T-helper 1 cell treated with Interleukin-12 subunit alpha and Interleukin-12 subunit beta and Interleukin-4 antibody, amounts not matched to agents 30 ng/mL and 1 ng/mL, for 36 hours (primary cell): ENCODE measurements around the gene KLHL29. TPM values are rescaled to one million over a fixed set of nuclear protein-coding genes. Genes with fewer than 3 reads are reported as not detected.

Experiments used
- intact Hi-C: fragments of 100-400 bp; cut with micrococcal nuclease; formaldehyde crosslinking; loops from one replicate; pipeline ENCODE4 v1.15.1; 2024
- total RNA-seq: library from RNA; stranded (reverse); gene quantifications from 2 replicates; pipeline ENCODE4 v1.2.3, GENCODE V29; 2022

The KLHL29 gene
- total RNA-seq, 1 donor from 2014 or later = 2.2 TPM

DNA sequence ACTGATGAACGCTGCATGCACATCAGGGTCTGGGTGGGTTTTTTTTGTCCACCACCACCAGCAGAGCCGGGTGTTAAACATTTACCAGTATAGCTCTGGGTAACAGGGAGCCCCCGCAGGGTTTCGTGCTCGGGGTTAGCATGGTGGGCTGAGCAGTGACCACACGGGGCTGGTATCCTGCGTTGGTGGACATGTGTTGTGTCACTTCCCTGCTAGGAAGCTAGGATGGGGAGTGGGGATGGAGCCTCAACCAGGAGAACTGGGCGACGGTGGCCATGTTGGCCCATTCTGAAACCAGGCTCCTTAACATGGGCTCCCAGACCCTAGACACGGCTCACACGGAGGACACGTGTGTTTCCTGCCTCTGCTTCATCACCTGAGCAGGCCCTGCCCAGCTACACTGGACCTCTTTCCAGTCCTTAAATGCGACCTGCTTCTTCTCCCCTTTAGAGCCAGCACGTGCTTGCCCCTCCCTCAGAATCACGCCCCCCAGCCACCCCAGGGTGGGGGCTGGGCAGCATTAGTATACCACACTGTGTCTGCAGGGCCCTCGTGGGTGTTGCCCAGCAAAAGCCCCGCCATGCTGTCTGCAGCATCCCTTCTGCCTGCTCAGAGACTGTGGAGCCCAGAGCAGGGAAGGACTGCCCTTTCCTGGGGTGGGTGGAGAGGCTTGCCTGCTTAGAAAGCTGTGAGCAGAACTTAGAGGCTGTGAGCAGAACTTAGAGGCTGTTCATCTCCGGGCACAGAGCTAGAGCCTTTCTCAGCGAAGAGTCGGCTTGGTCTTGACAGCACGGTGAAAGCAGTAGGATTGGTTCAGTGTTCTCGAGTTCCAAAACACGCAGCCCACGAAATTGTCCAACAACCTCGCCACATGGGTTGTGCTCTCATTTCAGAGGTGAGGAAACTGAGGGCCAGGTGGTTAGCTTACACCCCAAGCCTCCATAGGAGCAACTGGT lies 142.1 kb downstream of the KLHL29 start:
- intact Hi-C loops = no loop called here

GRCh38 chr2:23528171-23528570 lies 143.2 kb downstream of the KLHL29 start:
- intact Hi-C loops = no loop called here

DNA sequence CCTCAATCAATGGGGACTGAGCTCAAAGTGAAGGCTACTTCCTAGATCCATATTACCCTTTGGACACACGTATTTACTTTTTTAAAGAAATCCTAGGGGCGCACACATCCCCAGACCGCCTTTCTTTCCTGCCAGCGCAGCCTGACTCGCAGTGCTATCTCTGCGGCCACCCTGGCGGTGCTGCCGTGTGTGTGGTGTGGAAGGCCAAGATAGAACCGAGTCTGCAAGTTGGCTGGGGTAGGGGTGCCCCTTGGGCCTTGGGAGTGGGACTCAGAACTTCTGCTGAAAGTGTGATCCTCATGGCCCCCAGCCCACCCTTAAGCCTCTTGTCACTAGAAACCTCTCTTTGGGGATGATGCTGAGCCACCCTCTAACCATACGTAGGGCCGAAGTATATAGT lies 143.7 kb downstream of the KLHL29 start:
- intact Hi-C loops = no loop called here

GRCh38 chr2:23529659-23530058 lies 144.7 kb downstream of the KLHL29 start:
- intact Hi-C loops = loop anchor here (5.0 kb wide), 2 partner anchors 77 to 177 kb away; no protein-coding TSS in a partner anchor

DNA sequence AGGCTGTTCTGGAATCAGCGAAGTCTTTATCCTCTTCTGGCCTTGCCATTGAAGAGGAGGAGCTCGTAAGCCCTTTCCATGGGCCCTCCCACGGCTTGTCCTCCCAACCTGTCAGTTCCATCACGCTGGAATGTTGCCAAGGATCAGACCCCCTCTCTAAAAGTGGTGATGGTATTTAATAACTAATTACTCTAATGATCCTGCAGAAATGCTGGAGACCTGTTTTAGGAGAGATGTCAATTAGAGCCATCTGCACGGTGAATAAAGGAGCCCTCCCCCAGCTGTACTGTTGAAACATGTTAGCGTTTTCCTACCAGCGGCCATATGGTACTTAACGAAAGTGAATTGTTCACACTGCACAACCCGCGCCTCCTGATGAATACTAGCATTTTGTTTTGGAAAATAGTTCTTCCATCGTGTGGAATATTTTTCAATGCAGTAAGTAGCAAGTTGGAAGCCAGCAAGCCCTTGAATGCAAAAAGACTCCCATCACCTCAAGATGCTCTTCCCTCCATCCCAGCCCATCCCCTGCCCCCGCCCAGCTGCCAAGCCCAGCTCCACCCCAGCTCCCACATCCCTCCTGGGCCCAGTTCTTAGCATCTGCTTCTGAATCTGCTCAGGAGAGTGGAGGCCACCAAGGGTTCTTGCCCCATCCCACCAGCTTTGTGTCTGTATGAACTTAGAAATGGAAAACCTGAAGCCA lies 145.4 kb downstream of the KLHL29 start:
- intact Hi-C loops = loop anchor here (5.0 kb wide), 2 partner anchors 78 to 178 kb away; no protein-coding TSS in a partner anchor

DNA sequence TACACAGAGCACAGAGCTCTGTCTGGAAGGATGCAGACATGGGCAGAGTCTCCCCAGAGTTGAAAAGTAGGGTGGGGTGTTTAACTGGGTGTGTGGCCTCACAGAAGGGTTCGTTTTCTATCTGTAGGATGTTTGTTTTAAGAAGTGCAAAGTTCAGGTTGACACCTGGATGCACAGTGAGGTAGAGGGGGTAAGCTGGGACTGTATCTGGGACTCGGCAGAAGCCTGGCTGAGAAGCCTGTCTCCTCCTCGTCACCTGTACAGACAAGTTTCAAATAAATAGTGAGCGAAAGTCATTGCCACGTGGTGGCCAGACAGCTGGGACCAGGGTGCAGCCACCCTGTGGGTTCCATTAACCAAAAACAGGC lies 145.9 kb downstream of the KLHL29 start:
- intact Hi-C loops = loop anchor here (5.0 kb wide), 2 partner anchors 79 to 179 kb away; no protein-coding TSS in a partner anchor

GRCh38 chr2:23531280-23531679 lies 146.3 kb downstream of the KLHL29 start:
- intact Hi-C loops = loop anchor here (5.0 kb wide), 2 partner anchors 79 to 179 kb away; no protein-coding TSS in a partner anchor

DNA sequence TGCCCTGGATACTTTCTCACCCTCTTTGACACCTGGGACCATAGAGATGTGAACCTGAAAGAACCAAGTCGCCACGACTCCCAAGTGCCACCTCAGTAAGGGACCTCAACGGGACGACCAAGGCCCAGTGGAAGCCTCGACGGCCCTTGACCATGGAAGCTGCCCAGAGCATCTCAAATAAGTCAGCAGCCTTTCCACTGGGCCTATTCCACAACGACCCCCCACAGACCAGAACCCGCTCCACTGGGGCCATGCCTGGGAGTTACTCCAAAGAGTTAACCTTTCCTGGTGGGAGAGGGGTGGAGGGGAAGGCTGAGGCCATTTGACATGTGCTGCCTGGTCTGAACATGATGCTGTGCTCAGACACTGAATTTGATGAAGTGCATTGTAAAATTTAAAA lies 146.9 kb downstream of the KLHL29 start:
- intact Hi-C loops = loop anchor here (2.0 to 5.0 kb wide), 4 partner anchors 35 to 180 kb away; no protein-coding TSS in a partner anchor

GRCh38 chr2:23532391-23533337 lies 147.7 kb downstream of the KLHL29 start:
- intact Hi-C loops = loop anchor here (2.0 to 5.0 kb wide), 4 partner anchors 36 to 180 kb away; no protein-coding TSS in a partner anchor

DNA sequence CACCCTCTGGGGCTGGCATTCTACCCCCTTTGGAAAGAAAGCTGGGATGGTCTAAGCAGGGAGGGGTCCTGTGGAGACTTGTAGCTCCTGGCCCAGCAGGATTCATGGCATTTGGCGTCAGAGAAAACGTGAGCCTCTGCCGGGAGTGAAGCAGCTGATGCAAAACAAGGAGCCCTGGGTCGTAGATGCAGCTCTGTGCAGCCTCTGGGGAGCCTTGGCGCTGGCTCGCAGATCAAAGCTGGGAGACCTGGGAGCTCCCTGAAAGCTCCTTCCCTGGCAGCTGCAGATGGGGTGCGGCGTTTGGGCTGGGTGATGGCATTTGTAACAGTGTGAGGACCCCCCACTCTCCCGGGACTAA lies 148.3 kb downstream of the KLHL29 start:
- intact Hi-C loops = loop anchor here (2.0 to 5.0 kb wide), 4 partner anchors 37 to 181 kb away; no protein-coding TSS in a partner anchor

- intact Hi-C loops = loop anchor here (5.0 kb wide), 2 partner anchors 82 to 182 kb away; no protein-coding TSS in a partner anchor
Measured at GRCh38 chr2:23534771-23535170, 149.8 kb downstream of the KLHL29 start.

- intact Hi-C loops = no loop called here
Measured at GRCh38 chr2:23536326-23536725, 151.3 kb downstream of the KLHL29 start.

GRCh38 chr2:23537991-23538390 lies 153.0 kb downstream of the KLHL29 start:
- intact Hi-C loops = no loop called here

DNA sequence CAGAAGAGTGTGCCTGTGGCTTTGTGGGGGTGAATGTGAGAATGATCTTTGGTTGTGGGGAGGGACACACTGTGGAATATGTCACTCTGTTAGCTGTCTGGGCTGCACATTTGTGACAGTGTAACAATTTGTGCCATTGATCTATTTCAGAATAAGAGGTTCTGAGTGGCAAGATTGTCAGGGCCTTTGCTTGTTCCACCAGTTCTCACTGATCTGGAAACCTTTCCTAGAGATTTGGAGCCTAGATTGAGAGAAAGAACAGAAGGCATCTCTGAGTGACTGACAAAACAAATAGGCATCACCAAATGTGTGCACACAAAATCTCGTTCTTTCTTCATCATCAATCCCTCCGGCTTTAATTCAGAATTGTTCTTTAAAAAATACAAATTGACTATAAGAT lies 153.6 kb downstream of the KLHL29 start:
- intact Hi-C loops = no loop called here

GRCh38 chr2:23540804-23541360 lies 155.9 kb downstream of the KLHL29 start:
- intact Hi-C loops = no loop called here

DNA sequence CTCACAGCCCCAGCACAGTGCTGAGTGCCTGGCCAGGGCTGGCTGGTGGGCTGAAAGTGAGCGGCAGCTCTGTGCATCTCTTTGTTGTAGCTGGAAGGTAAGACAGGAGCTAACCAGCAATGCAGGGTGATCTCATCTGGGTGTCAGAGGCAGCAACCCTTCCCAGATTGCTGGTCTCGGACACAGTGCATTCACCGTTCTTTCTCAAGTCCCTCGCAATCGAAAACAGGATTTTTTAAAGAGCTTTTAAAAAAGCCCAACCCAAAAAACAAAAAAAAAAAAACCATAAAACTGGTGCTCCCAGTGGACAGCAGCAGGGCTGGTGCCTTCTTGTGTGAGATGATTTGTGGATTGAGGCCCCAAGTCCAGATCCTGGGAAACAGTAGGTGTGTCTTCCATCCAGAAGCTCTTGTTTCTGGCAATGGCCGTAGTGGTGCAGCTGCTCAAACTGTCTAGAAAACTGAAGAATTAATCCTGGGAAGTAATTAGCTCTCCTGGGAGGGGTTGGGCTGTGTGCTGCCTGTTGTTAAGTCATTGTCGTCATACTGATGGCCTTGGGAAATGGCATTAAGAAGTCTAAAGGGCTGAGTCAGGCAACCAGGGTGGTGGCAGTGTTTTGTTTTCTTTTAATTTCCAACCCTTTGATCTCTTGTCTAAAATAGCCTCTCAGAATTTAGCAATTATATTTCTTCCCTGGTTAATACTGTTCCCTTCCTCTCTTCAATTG lies 156.7 kb downstream of the KLHL29 start:
- intact Hi-C loops = no loop called here

DNA sequence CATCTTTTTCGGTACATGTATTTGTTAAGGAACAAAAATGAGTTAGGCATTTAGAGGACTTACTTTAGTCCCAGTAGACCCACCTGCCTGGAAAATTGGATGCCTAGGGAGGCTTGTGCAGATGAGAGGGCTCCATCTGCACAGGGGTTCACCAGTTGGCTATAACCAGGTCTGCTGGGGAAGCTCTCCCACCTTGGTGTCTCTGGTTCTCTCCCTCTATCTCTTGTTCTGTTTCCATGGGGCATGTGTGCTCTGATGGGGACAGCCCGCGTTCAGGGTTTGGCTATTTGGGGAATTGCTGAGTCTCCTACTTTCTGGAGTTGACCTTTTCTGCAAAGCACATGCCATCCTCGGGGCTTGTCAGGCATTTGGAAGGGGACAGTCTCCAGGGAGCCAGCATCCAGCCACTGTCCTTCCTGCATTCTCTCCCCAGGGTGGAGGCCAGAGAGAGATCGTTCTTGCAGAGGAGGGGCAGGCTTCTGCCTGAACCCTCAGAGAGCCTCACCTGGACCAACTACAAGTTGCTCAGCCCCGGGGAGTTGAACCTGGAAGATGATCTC lies 157.3 kb downstream of the KLHL29 start:
- intact Hi-C loops = no loop called here

- intact Hi-C loops = no loop called here
Measured at GRCh38 chr2:23543302-23543701, 158.3 kb downstream of the KLHL29 start.

DNA sequence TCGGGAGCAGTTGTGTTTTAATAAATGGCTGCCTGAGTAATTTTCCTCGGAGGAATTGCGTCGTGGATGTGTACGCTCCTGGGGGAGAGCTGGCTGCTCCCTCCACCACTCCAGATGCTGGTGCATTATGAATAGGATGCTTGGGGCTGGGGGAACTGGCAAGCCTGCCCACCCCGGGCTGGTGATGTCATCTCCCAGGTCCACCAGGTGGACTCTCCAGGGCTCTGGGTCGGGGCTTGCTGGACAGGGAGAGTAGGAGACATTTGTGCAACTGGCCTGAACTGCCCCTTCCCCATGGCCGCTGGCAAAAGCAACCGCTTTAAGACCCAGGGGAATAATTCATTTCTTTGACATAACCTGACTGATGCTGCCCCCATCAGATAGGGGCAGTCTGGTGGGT lies 158.7 kb downstream of the KLHL29 start:
- intact Hi-C loops = no loop called here
